Measurements from ENCODE around the gene NCKAP5.

Gene NCKAP5

DNA sequence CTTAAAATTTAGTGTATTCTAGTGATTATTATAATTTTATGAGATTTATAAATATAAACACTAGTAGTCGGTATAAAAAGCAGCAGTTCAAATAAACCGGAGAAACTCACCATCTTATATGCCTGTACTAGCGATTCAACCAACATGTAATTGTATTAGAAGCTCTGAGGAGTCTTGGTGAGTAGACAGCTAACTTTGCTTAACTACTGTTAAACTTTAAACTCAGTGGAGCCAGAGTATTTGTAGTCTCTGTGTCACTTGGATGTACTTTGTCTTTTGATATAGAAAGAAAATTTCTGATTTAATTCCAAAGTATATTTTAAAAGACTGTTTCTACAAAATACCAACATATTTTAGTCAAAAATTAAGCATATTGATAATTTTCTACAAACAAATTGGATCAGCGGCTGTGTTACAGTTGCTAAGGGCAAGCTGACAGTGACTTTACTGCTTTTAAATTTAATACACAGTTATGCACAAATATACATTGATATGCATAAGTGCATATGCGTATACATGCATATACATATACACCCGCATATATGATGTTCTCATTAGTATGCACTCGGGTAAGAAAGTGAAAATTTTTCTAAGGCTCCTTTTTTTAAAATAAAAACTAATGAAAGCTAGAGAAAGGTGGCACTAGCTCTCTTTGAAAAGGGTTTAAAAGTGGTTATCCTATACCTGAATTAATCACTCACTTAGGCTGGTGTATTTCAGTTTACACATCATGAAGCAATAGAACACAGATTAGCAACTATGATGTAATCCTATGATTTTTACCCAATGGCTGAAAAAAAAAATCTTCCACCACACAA is 374.5 kb downstream of the NCKAP5 start:
- no peak for DNase-seq

DNA sequence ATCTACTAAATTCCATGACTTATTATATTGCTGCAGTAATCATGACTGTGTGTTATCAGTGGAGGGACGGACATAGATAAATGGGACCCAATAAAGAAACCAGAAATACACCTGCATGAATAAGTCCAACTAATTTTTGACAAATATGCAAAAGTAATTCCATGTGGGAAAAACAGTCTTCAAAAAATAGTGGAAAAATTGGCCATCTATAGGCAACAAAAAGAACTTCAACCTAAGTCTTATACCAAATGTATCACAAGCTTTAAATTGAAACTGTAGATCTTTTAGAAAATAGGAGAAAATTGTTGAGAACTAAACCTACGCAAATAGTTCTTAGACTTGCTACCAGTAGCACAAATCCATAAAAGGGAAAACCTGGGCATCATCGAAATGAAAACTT is 376.2 kb downstream of the NCKAP5 start:
- no peak for DNase-seq

GRCh38 chr2:133177196-133177595 is 391.1 kb downstream of the NCKAP5 start:
- DNase-seq = no peak

DNA sequence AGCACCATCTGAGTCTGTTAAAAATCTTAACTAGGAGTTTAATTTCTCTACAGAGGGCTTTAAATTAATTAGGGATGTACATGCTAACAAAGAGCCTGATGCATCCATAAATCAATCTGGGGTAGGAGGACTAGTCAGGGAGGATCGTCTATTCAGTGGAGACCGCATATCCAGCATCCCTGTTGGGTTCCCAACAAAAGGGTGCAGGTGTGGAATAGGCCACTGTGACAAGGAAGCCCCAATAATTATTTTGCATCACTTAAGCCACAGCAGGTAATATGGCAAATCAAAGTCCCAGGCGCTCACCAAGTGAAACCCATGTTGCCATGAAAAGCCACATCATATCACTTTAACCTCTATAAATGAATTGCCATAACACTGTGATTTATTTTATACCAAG is 392.3 kb downstream of the NCKAP5 start:
- no peak for DNase-seq

GRCh38 chr2:133173224-133173623 is 395.0 kb downstream of the NCKAP5 start:
- DNase-seq = no peak

DNA sequence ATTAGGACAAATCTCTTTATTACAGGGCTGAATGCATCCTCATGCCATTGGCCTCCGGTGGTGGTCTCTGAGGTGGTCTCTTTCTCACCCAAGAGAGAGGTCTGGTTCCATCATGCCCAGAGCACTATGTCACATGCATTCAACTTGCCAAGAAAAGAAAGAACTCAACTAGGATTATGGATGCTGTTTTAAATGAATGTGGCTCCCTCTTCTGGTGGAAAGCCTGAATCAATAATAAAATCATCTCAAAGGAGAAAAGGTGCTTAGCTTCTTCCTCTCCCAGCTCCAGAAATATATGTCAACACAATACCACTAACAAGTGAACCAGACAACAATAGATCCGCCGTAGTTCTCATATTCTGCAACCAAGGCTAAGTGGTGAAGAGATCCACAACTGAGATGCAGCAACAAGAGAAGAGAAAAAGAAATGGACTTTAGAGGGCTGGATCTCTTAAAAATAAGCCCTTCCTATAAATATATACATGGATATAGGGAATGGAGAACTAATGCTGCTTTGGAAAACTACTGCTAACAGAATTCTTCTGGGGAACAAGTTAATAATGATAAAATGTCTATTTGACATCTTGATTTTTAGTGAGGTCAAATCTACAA is 396.8 kb downstream of the NCKAP5 start:
- DNase-seq = peak; percentile 70

- DNase-seq = no peak
Measured at GRCh38 chr2:133169274-133169912, 398.9 kb downstream of the NCKAP5 start.

DNA sequence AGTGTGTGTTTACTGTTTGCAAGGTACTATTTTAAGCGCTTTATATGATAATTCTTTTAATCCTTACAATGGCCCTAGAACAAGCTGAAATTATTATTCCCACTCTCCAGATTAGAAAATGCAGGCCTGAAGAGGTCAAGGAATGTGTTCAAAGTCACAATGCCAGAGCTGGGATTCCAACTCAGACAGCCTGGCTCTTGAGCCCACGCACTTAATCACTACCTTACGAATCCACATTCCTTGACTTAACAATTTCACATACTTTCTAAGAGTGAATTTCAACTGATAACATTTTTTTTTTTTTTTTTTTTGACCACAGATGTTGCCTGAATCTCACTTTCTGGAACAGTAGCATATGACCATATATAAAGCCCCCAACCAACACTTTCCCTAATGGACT is 400.3 kb downstream of the NCKAP5 start:
- DNase-seq = no peak

DNA sequence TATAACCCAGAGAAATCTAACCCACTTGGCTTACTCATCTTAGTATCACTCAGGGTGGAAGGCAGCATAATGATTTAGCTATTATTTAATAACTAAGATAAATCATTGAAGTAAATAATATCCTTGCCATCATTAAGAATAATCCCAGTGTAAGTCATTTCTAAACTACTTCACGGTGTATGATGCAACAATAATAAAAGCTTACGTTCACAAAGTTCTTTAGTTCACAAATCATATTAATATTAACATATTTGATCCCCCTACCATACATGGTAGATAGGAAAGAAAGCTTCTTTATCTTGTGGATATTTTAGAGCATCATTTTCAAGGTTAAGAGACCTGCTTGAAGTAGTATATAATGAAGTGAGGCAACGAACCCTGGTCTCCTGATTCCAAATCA is 401.0 kb downstream of the NCKAP5 start:
- DNase-seq = no peak

DNA sequence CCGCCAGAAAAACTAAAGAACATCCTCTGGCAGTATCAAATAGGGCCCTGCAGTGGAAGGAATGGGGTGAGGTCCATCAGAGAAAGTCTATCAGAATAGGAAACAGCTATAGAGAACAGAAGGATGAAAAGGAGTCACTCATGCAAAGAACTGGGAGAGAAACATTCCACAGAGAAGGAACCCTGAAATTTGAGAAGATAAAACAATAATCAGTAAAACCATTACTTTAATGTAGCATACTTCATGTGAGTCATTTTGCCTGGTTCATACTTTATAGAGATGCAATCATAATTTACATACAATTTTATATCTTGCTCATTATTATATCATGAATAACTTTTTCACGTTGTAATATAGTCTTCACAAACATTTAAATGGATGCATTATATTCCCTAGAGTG is 402.2 kb downstream of the NCKAP5 start:
- DNase-seq = no peak

DNA sequence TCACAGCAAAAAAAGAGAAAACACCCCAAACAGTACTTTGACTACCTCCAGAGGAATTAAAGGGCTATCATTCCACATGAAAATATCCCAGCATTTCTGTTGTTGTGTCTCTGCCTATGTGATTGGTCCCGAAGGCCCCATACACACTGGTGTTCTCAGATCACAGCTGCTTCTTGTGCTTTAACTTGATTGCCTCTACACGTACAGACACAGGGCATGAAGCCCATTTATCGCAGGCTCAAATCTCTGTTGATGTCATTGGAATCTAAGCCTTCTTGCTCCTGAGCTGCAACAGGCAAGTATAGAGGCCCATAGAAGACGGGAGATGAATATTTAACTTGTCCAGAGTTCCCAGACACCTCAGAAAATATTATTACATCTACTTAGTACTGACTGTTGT is 405.2 kb downstream of the NCKAP5 start:
- DNase-seq = no peak

GRCh38 chr2:133158442-133158841 is 409.8 kb downstream of the NCKAP5 start:
- no peak for DNase-seq

GRCh38 chr2:133158024-133158423 is 410.2 kb downstream of the NCKAP5 start:
- no peak for DNase-seq

- DNase-seq = no peak
Measured at GRCh38 chr2:133157141-133157540, 411.1 kb downstream of the NCKAP5 start.

DNA sequence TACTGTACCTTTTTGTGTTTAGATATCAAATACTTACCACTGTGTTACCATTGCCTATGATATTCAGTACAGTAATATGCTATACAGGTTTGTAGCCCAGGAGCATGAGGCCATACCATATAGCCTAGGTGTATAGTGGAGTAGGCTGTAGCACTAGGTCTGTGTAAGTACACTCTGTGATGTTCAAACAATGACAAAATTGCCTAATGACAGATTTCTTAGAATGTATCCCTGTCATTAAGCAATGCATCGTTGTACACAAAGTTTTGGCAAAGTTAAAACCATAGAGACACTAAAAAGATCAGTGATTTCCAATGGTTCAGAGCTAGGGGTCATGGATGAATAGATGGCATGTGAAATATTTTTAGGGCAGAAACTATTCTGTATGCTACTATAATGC is 415.5 kb downstream of the NCKAP5 start:
- DNase-seq = no peak

DNA sequence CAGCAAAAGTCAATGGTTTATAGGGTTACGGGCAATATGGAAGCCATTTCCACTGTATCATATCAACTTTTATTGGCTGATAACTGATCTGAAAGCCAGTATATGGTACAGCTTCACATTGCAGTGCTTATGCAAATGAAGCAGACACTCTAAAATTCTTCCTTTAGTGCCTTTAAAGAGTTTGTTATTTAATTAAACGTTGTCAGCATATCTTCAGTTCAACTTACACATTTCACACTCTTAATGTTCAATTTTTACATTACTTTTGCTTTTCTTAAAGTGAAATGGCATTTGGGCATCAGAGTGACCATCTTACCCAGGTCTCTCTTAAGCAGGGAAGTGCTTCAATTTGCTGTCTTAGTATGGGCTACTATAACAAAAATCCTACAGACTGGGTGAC is 420.1 kb downstream of the NCKAP5 start:
- no peak for DNase-seq

GRCh38 chr2:133146893-133147292 is 421.4 kb downstream of the NCKAP5 start:
- DNase-seq = no peak

GRCh38 chr2:133143645-133144044 is 424.6 kb downstream of the NCKAP5 start:
- DNase-seq = no peak

DNA sequence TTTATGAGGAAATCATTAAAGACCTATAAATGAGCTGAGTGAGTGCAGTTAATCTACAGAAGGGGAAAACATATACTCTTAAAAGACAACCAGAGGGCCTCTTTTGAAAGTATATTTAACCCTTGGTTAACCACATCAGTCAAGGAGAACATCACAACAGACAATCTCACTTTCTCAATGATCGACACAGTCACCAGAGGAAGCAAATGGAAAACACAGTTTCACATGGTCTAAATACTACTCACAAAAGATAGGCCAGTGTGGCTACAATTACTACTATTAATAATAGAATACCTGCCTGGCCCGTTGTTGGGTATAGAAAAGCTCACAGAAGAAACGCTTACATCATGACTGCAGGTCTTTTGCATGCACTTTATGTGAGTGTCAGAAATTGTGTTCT is 426.2 kb downstream of the NCKAP5 start:
- DNase-seq = no peak

DNA sequence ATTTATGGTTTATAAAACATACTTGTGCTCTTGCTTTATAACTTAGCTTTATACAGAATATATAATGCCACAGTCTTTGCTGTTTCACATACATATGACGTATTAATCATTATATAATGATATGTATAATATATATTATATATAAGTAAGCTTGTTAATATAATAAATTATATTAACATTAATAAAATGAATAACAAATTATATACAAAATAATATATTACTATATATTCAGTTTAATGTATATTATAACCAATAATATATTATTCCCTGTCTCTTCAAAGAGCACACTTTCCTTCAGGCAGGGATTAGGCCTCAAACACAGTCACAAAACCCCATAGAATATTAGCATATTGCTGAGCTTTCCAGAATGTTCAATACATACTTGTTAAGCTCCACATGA is 427.6 kb downstream of the NCKAP5 start:
- DNase-seq = no peak

GRCh38 chr2:133139847-133140533 is 428.3 kb downstream of the NCKAP5 start:
- DNase-seq = no peak

- DNase-seq = no peak
Measured at GRCh38 chr2:133138693-133139092, 429.6 kb downstream of the NCKAP5 start.

DNA sequence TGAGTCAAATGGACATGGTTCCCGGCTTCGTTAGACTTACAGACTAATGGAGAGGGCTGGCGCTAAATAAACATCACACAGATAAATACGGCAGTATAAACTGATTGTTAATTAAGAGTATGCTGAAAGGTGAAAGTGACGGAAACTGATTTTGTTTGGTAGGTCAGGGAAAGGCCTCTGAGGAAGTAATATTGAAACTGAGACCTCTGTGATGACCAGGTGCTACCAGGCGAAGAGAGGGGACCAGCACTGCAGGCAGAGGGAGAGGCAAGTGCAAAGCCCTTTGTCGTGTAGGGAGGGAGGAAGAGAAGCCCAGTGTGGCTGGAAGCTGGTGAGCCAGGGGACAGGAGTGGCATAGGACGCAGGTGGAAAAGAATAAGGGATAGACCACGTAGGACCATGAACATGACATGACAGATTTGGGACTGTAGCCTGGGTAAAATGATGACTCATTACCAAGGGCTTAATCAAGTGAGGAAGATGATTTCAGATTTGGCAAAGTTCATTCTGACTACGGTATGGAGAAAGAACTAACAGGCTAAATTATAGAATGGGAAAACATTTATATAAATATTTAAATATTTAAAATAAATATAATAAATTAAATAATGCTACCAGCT is 433.1 kb downstream of the NCKAP5 start:
- no peak for DNase-seq
